GM12878 (cell line): ENCODE data around the gene NKD2. TPM values are rescaled to one million over a fixed set of nuclear protein-coding genes. Genes with fewer than 3 reads are reported as not detected.

Experiments used
- ATAC-seq: fragments of 200-7000 bp; cut with Tn5 transposase; 3 replicates; pipeline ENCODE4 v1.9.1; 2020; ENCODE audit warnings: mild to moderate bottlenecking, moderate library complexity
- BruUV-seq: library from RNA; stranded (reverse); fragments of 400-500 nt; replicated peaks from 2 replicates; lab custom pipeline; 2021; lab: Mats Ljungman, UMichigan
- CTCF ChIA-PET: fragments of 300-600 bp; sonication (Branson Sonifier 250); formaldehyde crosslinking; extraction: SDS; loops from one replicate; lab custom pipeline; 2021; ENCODE audit warnings: inconsistent platforms; lab: Yijun Ruan, JAX
- POLR2A ChIA-PET: fragments of 350-600 bp; formaldehyde crosslinking; extraction: SDS; loops from one replicate; lab custom pipeline; 2021; ENCODE audit warnings: inconsistent platforms; lab: Charles Lee
- RAD21 ChIA-PET: fragments of 300-600 bp; sonication (Branson Sonifier 250); formaldehyde crosslinking; loops from one replicate; lab custom pipeline; 2023; ENCODE audit warnings: antibody characterized with exemption; ENCODE audit not compliant: unreplicated experiment; lab: Charles Lee
- SMC1A ChIA-PET: fragments of 300-600 bp; sonication (Branson Sonifier 250); formaldehyde crosslinking; loops from one replicate; lab custom pipeline; 2023; ENCODE audit not compliant: unreplicated experiment, uncharacterized antibody; lab: Charles Lee
- DNase-seq: peaks from one replicate; pipeline ENCODE4 v3.0.0-alpha.2; 2011; ENCODE audit warnings: low read depth, low spot score
- FAIRE-seq: peaks from 3 replicates; lab custom pipeline; 2011; peaks lifted over from hg19 to GRCh38; lab: Jason Lieb, UNC
- H2AFZ ChIP-seq: 2 replicates; pipeline ENCODE4 v1.6.0; 2011; ENCODE audit warnings: low read depth, low read length, control low read depth; ENCODE audit not compliant: control insufficient read depth
- H3K27ac ChIP-seq: 2 replicates; pipeline ENCODE4 v1.5.1; 2011; ENCODE audit warnings: control low read depth; ENCODE audit not compliant: control insufficient read depth, insufficient read depth
- H3K27me3 ChIP-seq, 2 experiments: replicated peaks in 1 of 2; 2 replicates each; pipeline versions ENCODE4 v1.6.0 to v1.6.1; 2011; ENCODE audit warnings: low read length in 1 of 2; ENCODE audit not compliant: control insufficient read depth in 2 of 2, insufficient read depth in 2 of 2
- H3K36me3 ChIP-seq, 2 experiments: 2 replicates each; pipeline ENCODE4 v1.5.1; 2011; ENCODE audit warnings: low read length in 1 of 2; ENCODE audit not compliant: control insufficient read depth in 2 of 2, insufficient read depth in 2 of 2
- H3K4me1 ChIP-seq: 2 replicates; pipeline ENCODE4 v1.6.1; 2011; ENCODE audit warnings: mild to moderate bottlenecking, low read length, moderate library complexity, mixed read lengths; ENCODE audit not compliant: control insufficient read depth, insufficient read depth
- H3K4me2 ChIP-seq: 2 replicates; pipeline ENCODE4 v1.6.0; 2011; ENCODE audit warnings: control low read depth; ENCODE audit not compliant: control insufficient read depth, insufficient read depth
- H3K4me3 ChIP-seq: fragments of 200-600 bp; sonication (generic); 2 replicates; pipeline ENCODE4 v1.5.1; 2016
- H3K79me2 ChIP-seq: 2 replicates; pipeline ENCODE4 v1.6.0; 2011; ENCODE audit warnings: low read length; ENCODE audit not compliant: control insufficient read depth, insufficient read depth
- H3K9ac ChIP-seq: 2 replicates; pipeline ENCODE4 v1.8.0; 2011; ENCODE audit warnings: low read length, control low read depth, mixed read lengths; ENCODE audit not compliant: control insufficient read depth, insufficient read depth
- H3K9me3 ChIP-seq: replicated peaks from 3 replicates; pipeline ENCODE4 v1.5.1; 2011; ENCODE audit warnings: mild to moderate bottlenecking, low read length; ENCODE audit not compliant: control insufficient read depth, insufficient read depth
- H4K20me1 ChIP-seq: 2 replicates; pipeline ENCODE4 v1.6.0; 2011; ENCODE audit not compliant: control insufficient read depth, insufficient read depth
- BHLHE40 ChIP-seq, 2 experiments: fragments of 450-650 bp in 1 of 2; IDR thresholded peaks; 2 replicates each; pipeline ENCODE4 v1.6.1; 2011 to 2017; ENCODE audit warnings: low read depth in 2 of 2, borderline replicate concordance in 1 of 2, improper control_type of control experiment in 1 of 2, low read length in 1 of 2, mild to moderate bottlenecking in 1 of 2
- CBFB ChIP-seq: IDR thresholded peaks from 2 replicates; pipeline ENCODE4 v1.6.1; 2016; ENCODE audit warnings: antibody characterized with exemption, low read depth
- CBX3 ChIP-seq: fragments of 200-600 bp; sonication (generic); IDR thresholded peaks from 2 replicates; pipeline ENCODE4 v1.6.1; 2016; ENCODE audit warnings: low read depth, borderline replicate concordance
- CEBPZ ChIP-seq: fragments of 150-350 bp; IDR thresholded peaks from 2 replicates; pipeline ENCODE4 v1.6.1; 2016; ENCODE audit warnings: low read depth, low read length
- CHD2 ChIP-seq: IDR thresholded peaks from 2 replicates; pipeline ENCODE4 v1.6.1; 2011; ENCODE audit warnings: low read depth, low read length, improper control_type of control experiment, borderline replicate concordance
- ESRRA ChIP-seq: IDR thresholded peaks from 2 replicates; pipeline ENCODE4 v1.6.1; 2012; ENCODE audit warnings: mild to moderate bottlenecking, low read length, improper control_type of control experiment
- GABPA ChIP-seq: IDR thresholded peaks from 2 replicates; pipeline ENCODE4 v1.6.1; 2014; ENCODE audit warnings: antibody characterized with exemption, low read depth, mild to moderate bottlenecking, inconsistent platforms
- MAX ChIP-seq: IDR thresholded peaks from 2 replicates; pipeline ENCODE4 v1.6.1; 2012; ENCODE audit warnings: low read depth, low read length, improper control_type of control experiment
- NFXL1 ChIP-seq: fragments of 450-650 bp; IDR thresholded peaks from 2 replicates; pipeline ENCODE4 v1.6.1; 2017; ENCODE audit warnings: antibody characterized with exemption, mild to moderate bottlenecking, borderline replicate concordance
- NRF1 ChIP-seq: conservative IDR thresholded peaks from 2 replicates; pipeline ENCODE4 v1.6.1; 2011; ENCODE audit warnings: mild to moderate bottlenecking, low read depth, low read length, improper control_type of control experiment
- POLR2AphosphoS5 ChIP-seq: IDR thresholded peaks from 2 replicates; pipeline ENCODE4 v1.6.1; 2011; ENCODE audit warnings: mild to moderate bottlenecking, low read length, inconsistent platforms
- RAD21 ChIP-seq: IDR thresholded peaks from 2 replicates; pipeline ENCODE4 v1.6.1; 2011; ENCODE audit warnings: mild to moderate bottlenecking, low read depth, low read length, moderate library complexity; ENCODE audit not compliant: insufficient read depth
- RELB ChIP-seq: fragments of 450-650 bp; IDR thresholded peaks from 2 replicates; pipeline ENCODE4 v1.6.1; 2017; ENCODE audit warnings: low read depth, mild to moderate bottlenecking, moderate library complexity
- RUNX3 ChIP-seq: IDR thresholded peaks from 2 replicates; pipeline ENCODE4 v1.6.1; 2012; ENCODE audit warnings: low read length, inconsistent platforms
- TCF3 ChIP-seq: IDR thresholded peaks from 2 replicates; pipeline ENCODE4 v1.6.1; 2012; ENCODE audit warnings: low read depth, mild to moderate bottlenecking, low read length, borderline replicate concordance; ENCODE audit not compliant: insufficient read depth
- YY1 ChIP-seq: IDR thresholded peaks from 2 replicates; pipeline ENCODE4 v1.6.1; 2011; ENCODE audit warnings: low read depth, mild to moderate bottlenecking, low read length
- ZNF207 ChIP-seq: fragments of 450-650 bp; IDR thresholded peaks from 2 replicates; pipeline ENCODE4 v1.6.1; 2014; ENCODE audit warnings: antibody characterized with exemption, mild to moderate bottlenecking, borderline replicate concordance
- ZZZ3 ChIP-seq: IDR thresholded peaks from 2 replicates; pipeline ENCODE4 v1.6.1; 2011; ENCODE audit warnings: low read depth; ENCODE audit not compliant: control insufficient read depth, insufficient read length
- WGBS: methylation state at CpG from one replicate; pipeline ENCODE4 v1.1.6; 2016; ENCODE audit warnings: low lambda C conversion rate; ENCODE audit not compliant: insufficient replicate concordance, insufficient coverage; ENCODE audit errors: missing lambda C conversion rate; 5-methylcytosine and 5-hydroxymethylcytosine counted together
- in situ Hi-C: fragments of 300-500 bp; cut with MboI; formaldehyde crosslinking; loops from 9 replicates; pipeline ENCODE4 v1.14.3; 2018; ENCODE audit warnings: mixed read lengths
- intact Hi-C: fragments of 100-400 bp; cut with micrococcal nuclease; formaldehyde crosslinking; loops from one replicate; pipeline ENCODE4 v1.14.2; 2022; ENCODE audit not compliant: unreplicated experiment
- polyA plus RNA-seq, 11 experiments: library from polyadenylated mRNA; depleted of rRNA in 4 of 11; unstranded in 6 of 11; stranded (reverse) in 5 of 11; fragments of >200 nt; fragmentation: Nextera tagmentation in 4 of 11; fragmentation: Illumina TruSeq in 1 of 11; extraction: Ambion mirVana in 4 of 11; extraction: Trizol in 1 of 11; gene quantifications; 1 replicate in 1 of 11; 2 replicates in 10 of 11; pipeline versions ENCODE4 v1.2.1 to v1.2.3, GENCODE V29; 2011 to 2016; ENCODE audit warnings: inconsistent platforms in 2 of 11, missing spikeins in 2 of 11, low read depth in 1 of 11
- total RNA-seq, 4 experiments: library from RNA; depleted of rRNA in 3 of 4; stranded (reverse); fragments of >200 nt in 3 of 4; fragmentation: Illumina TruSeq in 1 of 4; extraction: Trizol in 1 of 4; gene quantifications; 2 replicates each; pipeline versions ENCODE4 v1.2.1 to v1.2.3, GENCODE V29; 2013 to 2021

NKD2 gene
- total and polyA plus RNA-seq, 10 of the 15 experiments (the other 5 are each of a cell fraction or from before 2014, with no cell fraction given) = 0.20 to 0.83 (median 0.26) TPM; not detected in 7

- Histone ChIP-seq H4K20me1 (no peaks in the 10 kb centered on the region; the same call in 1 of the 2 replicates), H3K9me3 (no peaks in the 10 kb centered on the region), H3K4me1 (no peaks in the 10 kb centered on the region), H3K9ac (no peak overlapping the region), H3K27ac (no peak overlapping the region), H3K27me3 (peaks cover 7 to 8% of the 10 kb centered on the region in 2 experiments; a peak in 3 of 4 replicates), H3K4me2 (no peak overlapping the region), H3K79me2 (no peaks in the 10 kb centered on the region), H3K36me3 (no peaks in the 10 kb centered on the region), H3K4me3 (no peak overlapping the region), H2AFZ (no peak overlapping the region)
- no TSS peak for BruUV-seq
- FAIRE-seq (no peak), ATAC-seq (no peak), DNase-seq (no peak)
- ChIA-PET SMC1A (no interaction called here), POLR2A (no interaction called here), CTCF (no interaction called here), RAD21 (interaction anchor here (0.7 kb wide), 1 partner anchor 69 kb away, joined by 3 read pairs; no protein-coding TSS in a partner anchor)
- in situ Hi-C loops (no loop called here), intact Hi-C loops (no loop called here)
- 59% methylated on average over 10 of the region's 13 CpGs for WGBS
- TF ChIP-seq NFXL1 (no peak), RUNX3 (no peak), YY1 (no peak), POLR2AphosphoS5 (no peak), CBFB (no peak), ZNF207 (no peak), RAD21 (no peak), CBX3 (no peak), CEBPZ (no peak), GABPA (no peak), BHLHE40 (IDR thresholded peaks at IDR 0.05; ENCODE audit: borderline replicate concordance in 1 of 2, low read depth in 2 of 2, low read length in 1 of 2) (no peak), TCF3 (no peak), NRF1 (no peak), RELB (no peak), MAX (no peak), ESRRA (no peak), ZZZ3 (no peak), CHD2 (no peak)
Observed at GRCh38 chr5:1002836-1003235, 5.8 kb upstream of the NKD2 start.
